Vagina (tissue), 2 donors: ENCODE results near the gene MILR1.
A peak's percentile ranks its signal among the peaks of the same experiment; 100 is the strongest.

Experiments used
- POLR2AphosphoS5 ChIP-seq, 2 donors: sonication (generic); formaldehyde crosslinking; IDR thresholded peaks; one replicate each; pipeline ENCODE4 v1.9.0; 2017; ENCODE audit warnings: antibody characterized with exemption in 2 of 2, mild to moderate bottlenecking in 2 of 2, low read depth in 1 of 2; ENCODE audit not compliant: insufficient read depth in 1 of 2
- TF ChIP-seq, protein P1 (sequence below), 3 experiments: fragments of 450-650 bp in 2 of 3; fragments of 200-600 bp in 1 of 3; sonication (generic) in 1 of 3; IDR thresholded peaks; one replicate each; pipeline ENCODE4 v1.5.1; 2017 to 2019; ENCODE audit warnings: antibody characterized with exemption in 3 of 3, mild to moderate bottlenecking in 2 of 3, moderate library complexity in 2 of 3

GRCh38 chr17:64420143-64420670 is 28.7 kb upstream of the MILR1 start:
- TF ChIP-seq, protein P1, sequence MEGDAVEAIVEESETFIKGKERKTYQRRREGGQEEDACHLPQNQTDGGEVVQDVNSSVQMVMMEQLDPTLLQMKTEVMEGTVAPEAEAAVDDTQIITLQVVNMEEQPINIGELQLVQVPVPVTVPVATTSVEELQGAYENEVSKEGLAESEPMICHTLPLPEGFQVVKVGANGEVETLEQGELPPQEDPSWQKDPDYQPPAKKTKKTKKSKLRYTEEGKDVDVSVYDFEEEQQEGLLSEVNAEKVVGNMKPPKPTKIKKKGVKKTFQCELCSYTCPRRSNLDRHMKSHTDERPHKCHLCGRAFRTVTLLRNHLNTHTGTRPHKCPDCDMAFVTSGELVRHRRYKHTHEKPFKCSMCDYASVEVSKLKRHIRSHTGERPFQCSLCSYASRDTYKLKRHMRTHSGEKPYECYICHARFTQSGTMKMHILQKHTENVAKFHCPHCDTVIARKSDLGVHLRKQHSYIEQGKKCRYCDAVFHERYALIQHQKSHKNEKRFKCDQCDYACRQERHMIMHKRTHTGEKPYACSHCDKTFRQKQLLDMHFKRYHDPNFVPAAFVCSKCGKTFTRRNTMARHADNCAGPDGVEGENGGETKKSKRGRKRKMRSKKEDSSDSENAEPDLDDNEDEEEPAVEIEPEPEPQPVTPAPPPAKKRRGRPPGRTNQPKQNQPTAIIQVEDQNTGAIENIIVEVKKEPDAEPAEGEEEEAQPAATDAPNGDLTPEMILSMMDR (IDR thresholded peaks at IDR 0.05): peak; percentile 42 to 75 (median 69)
- no peak for TF ChIP-seq POLR2AphosphoS5 (IDR thresholded peaks at IDR 0.05; ENCODE audit: insufficient read depth in 1 of 2, low read depth in 1 of 2)
